ENCODE results near the gene LRRC8B. TPM values are rescaled to one million over a fixed set of nuclear protein-coding genes. Genes with fewer than 3 reads are reported as not detected.
A peak's percentile ranks its signal among the peaks of the same experiment; 100 is the strongest.

LRRC8B gene
- total and polyA plus RNA-seq, 2 of the 13 experiments (the other 11 are each of a cell fraction or from before 2014, with no cell fraction given): 4.9 to 7.6 TPM

- TF ChIP-seq ZNF331 (CRISPR knock-in tag; IDR thresholded peaks at IDR 0.05) (0 out of 2 replicates have a peak, but pooled peaks have one; percentile 20), NFYC (CRISPR knock-in tag; IDR thresholded peaks at IDR 0.05) (0 out of 2 replicates have a peak, but pooled peaks have one; percentile 7), ZFP90 (CRISPR knock-in tag; IDR thresholded peaks at IDR 0.05; ENCODE audit: borderline replicate concordance) (no peak), ASH2L (IDR thresholded peaks at IDR 0.05; ENCODE audit: insufficient read length, low read depth, low read length) (peak; percentile 83), CEBPG (CRISPR knock-in tag; IDR thresholded peaks at IDR 0.05) (peak; percentile 20; the same call in 1 of the 2 replicates), ZNF792 (CRISPR knock-in tag; IDR thresholded peaks at IDR 0.05) (0 out of 2 replicates have a peak, but pooled peaks have one; percentile 37), RCOR2 (CRISPR knock-in tag; IDR thresholded peaks at IDR 0.05) (0 out of 2 replicates have a peak, but pooled peaks have one; percentile 30), ZNF749 (CRISPR knock-in tag; IDR thresholded peaks at IDR 0.05; ENCODE audit: borderline replicate concordance) (peak; percentile 66; the same call in 1 of the 2 replicates), TEAD3 (CRISPR knock-in tag; optimal IDR thresholded peaks at IDR 0.05; ENCODE audit: borderline replicate concordance) (peak; percentile 47), MED13 (CRISPR knock-in tag; IDR thresholded peaks at IDR 0.05) (no peak), NCOA2 (CRISPR knock-in tag; IDR thresholded peaks at IDR 0.05) (peak; percentile 66; the same call in 1 of the 2 replicates), EP300 (IDR thresholded peaks at IDR 0.05; ENCODE audit: low read depth in 2 of 2, low read length in 2 of 2) (peak in 1 of 2 experiments; percentile 38; a peak in 1 of 4 replicates), EP300 (CRISPR knock-in tag; IDR thresholded peaks at IDR 0.05; ENCODE audit: borderline replicate concordance) (no peak), NFKBIZ (CRISPR knock-in tag; IDR thresholded peaks at IDR 0.05) (0 out of 2 replicates have a peak, but pooled peaks have one; percentile 59), ZFP1 (CRISPR knock-in tag; IDR thresholded peaks at IDR 0.05) (no peak), LBX2 (CRISPR knock-in tag; IDR thresholded peaks at IDR 0.05; ENCODE audit: borderline replicate concordance) (no peak), ARID3A (IDR thresholded peaks at IDR 0.05; ENCODE audit: low read depth, low read length) (peak; percentile 37; the same call in 1 of the 2 replicates), HNRNPL (IDR thresholded peaks at IDR 0.05; ENCODE audit: low read depth, low read length) (no peak), HMGXB4 (CRISPR knock-in tag; IDR thresholded peaks at IDR 0.05; ENCODE audit: borderline replicate concordance in 1 of 2, low read depth in 1 of 2) (0 out of 4 replicates have a peak, but pooled peaks of 1 of the 2 experiments have one; percentile 31), MLX (CRISPR knock-in tag; IDR thresholded peaks at IDR 0.05) (0 out of 2 replicates have a peak, but pooled peaks have one; percentile 14), ZFX (CRISPR knock-in tag; IDR thresholded peaks at IDR 0.05; ENCODE audit: low read depth) (0 out of 2 replicates have a peak, but pooled peaks have one; percentile 31), FOXP4 (CRISPR knock-in tag; IDR thresholded peaks at IDR 0.05) (peak; percentile 25; the same call in 1 of the 2 replicates), KLF11 (CRISPR knock-in tag; IDR thresholded peaks at IDR 0.05) (0 out of 2 replicates have a peak, but pooled peaks have one; percentile 46), SIX4 (CRISPR knock-in tag; IDR thresholded peaks at IDR 0.05) (peak; percentile 61)
Observed at GRCh38 chr1:89587729-89588161, 63.1 kb downstream of the LRRC8B start (continued).
